Stimulated activated CD4-positive, alpha-beta T cell treated with anti-CD3 and anti-CD28 coated beads, Interleukin-4, amount 100 ng/mL, for 1 hour (primary cell): ENCODE measurements around the gene CCNK.
A peak's percentile ranks its signal among the peaks of the same experiment; 100 is the strongest.

Experiments used
- DNase-seq: peaks from one replicate; pipeline ENCODE4 v3.0.0-alpha.2; 2020

The CCNK gene

GRCh38 chr14:99508896-99509629 is 27.9 kb downstream of the CCNK start:
- no peak for DNase-seq

- no peak for DNase-seq
Measured at GRCh38 chr14:99509871-99510555, 28.8 kb downstream of the CCNK start.

DNA sequence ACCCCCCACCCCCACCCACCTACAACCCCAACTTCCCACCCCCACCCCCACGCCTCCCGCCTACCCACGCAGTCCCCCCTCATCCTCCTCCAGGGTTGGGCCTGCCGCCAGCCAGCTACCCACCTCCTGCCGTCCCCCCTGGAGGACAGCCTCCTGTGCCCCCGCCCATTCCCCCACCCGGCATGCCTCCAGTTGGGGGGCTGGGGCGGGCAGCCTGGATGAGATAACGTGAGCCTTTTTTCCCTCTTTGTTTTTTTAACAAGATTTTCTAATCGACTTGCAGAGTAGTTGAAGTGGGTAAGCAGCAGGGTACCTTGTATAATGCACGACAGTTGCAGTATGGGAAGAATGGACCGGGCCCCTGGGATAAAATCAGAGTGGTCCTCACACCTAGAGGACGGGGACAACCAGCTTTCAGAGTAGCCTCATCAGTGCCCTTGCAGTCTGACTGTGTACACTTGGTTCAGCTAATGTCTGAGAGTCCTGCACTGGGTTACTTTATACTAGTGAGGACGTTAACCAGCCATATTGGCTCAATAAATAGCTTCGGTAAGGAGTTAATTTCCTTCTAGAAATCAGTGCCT is 29.4 kb downstream of the CCNK start:
- DNase-seq, result no peak

- no peak for DNase-seq
Measured at GRCh38 chr14:99511421-99512109, 30.4 kb downstream of the CCNK start.

DNA sequence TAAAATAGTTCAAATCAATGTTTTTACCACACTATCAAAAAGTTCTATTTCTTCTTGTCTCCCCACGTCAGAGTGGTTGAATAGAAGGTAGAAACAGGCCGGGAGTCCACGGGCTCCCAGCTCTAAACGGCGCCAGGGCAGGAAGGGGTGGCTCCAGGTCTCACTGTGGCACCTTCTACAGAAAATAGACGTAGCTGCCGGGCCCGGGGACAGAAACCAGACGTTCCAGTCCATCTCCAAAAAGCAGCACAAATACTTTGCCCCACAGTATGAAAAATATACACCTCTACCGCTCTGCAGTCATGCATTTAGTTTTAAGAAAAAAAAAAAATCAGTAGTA is 30.9 kb downstream of the CCNK start:
- DNase-seq, result no peak

- DNase-seq, result no peak
Measured at GRCh38 chr14:99512571-99513182, 31.5 kb downstream of the CCNK start.

DNA sequence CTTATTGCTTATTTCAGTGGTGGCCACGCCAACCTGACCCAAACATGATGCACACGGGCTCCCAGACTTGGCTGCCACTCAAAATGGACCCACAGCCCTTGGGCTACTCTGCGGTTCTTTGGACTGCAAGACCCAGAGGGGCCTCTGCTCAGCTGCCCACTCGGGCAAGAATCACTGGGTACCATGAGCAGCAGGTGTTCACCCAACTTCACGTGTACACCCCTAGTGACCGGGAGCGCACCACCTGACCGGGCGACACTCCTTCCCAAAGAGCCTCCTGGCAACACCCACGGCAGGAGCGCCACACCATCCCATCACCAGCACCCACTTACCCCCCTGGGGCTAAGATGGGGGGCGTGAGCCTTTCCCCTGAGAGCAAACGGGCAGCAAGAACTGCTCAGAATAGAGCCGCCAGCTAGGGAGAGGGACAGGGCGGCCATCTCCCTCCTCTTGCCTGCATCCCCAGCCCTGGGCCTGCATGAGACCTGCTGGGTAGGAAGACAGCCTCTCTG is 32.0 kb downstream of the CCNK start:
- no peak for DNase-seq

GRCh38 chr14:99513946-99514551 is 32.8 kb downstream of the CCNK start:
- no peak for DNase-seq

GRCh38 chr14:99514552-99515300 is 33.5 kb downstream of the CCNK start:
- no peak for DNase-seq

- DNase-seq, result no peak
Measured at GRCh38 chr14:99515301-99516155, 34.3 kb downstream of the CCNK start.

DNA sequence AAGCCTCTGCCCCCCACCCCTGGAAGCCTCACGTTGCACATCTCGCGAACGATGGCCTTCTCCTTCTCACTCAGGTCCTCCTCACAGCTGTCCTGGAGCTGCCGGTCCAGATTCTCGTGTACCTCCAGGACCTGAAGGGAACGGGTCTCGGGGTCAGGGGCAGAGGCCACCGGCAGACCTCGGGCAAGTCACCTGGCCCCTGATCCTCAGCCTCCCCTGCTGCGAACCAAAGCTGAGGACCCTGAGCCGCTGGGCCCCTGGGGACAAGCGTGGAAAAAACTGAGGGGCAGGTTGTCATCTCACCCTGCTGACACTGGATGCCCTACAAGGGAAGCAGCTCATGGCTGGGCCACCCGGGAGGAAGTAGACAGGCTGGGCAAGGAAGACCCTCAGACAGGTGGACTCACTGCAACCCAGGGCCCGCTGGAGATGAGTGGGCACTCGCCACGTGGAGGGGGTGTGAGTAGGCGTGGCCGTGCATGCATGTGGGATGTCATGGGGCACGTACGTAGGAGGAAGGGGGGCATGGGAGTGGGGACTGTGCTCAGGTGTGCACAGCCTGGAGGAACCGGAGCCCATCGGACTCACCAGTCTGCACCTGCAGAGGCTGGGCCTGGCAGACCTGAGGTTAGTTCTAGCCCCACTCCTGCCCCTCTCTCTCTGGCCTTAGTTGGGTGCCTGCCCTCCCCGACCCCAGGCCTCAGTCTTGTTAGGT is 35.1 kb downstream of the CCNK start:
- DNase-seq, result no peak

DNA sequence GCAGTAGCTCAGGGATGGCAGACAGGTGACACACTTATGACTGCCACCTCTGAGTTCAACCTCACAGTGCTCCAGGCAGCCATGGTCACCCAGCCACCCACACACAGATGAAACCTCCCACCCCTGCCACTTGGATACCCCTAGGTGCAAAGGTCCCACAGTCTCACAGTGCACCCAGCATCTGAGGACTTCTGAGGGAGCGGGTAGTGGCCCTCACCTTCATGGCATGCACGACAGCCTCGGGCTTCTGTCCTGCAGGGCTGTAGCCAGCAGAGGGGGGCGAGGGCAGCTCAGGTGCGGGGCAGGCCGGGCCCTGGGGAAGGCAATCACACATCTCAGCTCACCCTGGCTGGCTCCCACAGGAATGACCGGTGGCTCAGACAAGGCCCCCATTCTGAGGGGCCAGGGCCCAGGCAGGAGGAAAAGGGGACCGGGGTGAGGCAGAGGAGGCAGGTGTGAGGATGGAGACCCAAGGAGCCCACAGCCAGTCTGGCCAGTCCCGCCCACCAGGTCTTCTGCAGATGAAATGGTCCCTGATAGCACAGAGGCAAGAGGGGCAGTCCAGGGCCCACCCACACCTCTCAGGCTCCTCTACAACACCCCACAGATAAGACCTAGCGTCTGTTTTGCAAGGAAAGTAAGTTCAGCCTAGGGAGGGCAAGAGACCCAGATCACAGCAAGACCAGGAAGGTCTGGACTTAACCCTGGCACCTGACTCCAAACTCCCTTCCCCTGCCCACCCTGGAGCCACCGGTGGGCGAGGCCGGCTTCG is 35.8 kb downstream of the CCNK start:
- no peak for DNase-seq

DNA sequence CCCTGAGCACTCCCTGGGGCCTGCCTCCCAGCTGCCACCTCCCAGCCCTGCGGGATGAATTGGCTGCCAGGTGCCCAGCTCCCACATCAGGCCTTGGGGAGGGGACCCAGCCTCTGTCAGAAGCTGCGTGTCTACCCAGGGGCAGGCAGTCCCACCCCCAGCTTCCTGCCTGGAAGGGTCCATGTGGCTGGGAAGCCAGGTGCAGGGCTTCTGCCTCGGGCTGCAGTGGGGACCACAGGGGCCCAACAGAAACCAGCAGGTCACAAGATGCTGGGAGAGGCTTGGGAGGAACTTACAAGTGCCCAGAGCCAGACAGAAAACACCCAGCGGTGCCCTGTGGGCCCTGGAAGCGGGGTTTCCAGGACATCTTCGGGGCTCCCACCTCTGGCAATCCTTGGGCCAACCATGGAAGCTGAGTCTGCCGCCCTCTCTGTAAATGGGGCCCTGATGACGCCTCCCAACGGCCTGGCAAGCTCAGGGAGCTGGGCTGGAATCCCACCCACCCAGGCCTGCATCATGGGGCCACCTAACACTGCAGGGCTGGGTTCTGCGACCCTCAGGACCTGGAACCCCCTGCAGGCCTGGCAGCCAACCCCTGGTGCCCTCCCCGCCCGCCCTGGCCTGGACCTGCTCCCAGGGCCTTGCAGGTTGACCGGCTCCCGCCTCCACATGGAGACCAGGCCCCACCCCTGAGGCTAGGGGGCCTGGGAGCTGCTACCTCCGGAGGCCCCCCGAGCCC is 36.6 kb downstream of the CCNK start:
- no peak for DNase-seq

DNA sequence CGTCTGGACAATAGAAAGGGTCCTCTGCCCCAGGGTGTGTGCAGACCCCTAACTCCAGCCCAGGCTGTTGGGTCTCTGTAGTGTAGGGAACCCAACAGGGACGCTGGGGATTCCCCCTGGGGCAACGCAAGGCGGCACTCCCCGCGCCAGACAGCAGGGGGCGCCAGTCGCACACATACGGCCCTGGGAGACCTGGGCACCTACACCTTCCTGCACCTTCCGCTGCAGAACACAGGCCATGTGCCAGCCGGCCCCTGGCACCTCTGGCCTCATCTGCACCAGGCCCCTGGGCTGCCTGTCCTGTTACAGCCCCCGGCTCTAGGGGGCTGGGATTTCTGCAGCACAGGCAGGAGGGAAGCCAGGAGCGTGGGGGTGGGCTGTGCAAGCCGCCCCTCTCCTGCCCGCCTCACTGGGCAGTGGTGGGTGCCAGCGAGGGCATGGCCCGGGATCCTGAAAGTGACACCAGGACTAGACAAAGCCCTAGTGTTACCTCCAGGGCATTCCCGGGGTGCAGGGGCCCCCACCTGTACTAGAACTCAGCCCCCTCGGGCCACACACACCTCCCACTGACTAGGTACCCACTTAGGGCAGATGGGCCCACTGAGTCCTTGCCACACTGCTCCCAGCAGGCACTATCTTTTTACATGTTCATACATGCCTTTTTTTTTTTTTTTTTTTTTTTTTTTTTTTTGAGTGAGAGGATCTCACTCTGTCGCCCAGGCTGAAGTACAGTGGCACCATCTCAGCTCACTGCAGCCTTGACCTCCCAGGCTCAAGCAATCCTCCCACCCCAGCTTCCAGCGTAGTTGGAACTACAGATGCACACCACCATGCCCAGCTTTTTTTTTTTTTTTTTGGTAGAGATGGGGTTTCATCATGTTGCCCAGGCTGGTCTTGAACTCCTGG is 37.5 kb downstream of the CCNK start:
- DNase-seq, result peak; percentile 85

GRCh38 chr14:99519347-99519881 is 38.2 kb downstream of the CCNK start:
- DNase-seq, result no peak

GRCh38 chr14:99519931-99520421 is 38.8 kb downstream of the CCNK start:
- DNase-seq, result no peak

DNA sequence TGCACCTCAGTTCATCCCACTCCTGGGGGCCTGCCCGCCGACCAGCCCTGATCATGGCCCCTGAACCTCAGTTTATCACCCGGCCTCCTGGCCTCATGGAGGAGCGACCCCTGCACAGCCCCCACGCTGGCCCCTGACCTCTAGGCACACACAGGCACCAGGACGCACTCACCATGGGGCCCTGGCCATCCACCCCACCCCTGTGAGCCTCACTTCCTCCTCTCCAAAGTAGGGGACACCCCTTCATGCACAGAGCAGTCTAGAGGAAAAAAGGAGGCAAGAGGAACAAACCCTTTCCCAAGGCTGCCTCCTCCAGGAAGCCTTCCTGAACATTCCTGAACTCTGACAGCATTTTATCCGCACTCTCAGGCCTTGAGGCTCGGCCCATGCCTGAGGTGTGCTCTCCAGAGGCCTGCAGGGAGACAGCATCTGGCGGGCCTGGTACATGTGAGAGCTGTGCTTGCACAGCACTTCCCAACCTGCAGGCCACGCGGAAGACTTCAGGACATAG is 39.4 kb downstream of the CCNK start:
- DNase-seq, result no peak
